ENCODE results near the gene C1QTNF8.

C1QTNF8 gene

GRCh38 chr16:1055557-1055924 lies 40.5 kb downstream of the C1QTNF8 start:
- DNase-seq: no peak

- DNase-seq: no peak
Observed at GRCh38 chr16:1054660-1055556, 41.1 kb downstream of the C1QTNF8 start.

- no peak for DNase-seq
Observed at GRCh38 chr16:1053700-1054368, 42.2 kb downstream of the C1QTNF8 start.

GRCh38 chr16:1053121-1053521 lies 42.9 kb downstream of the C1QTNF8 start:
- DNase-seq: no peak

- no peak for DNase-seq
Observed at GRCh38 chr16:1052721-1053120, 43.3 kb downstream of the C1QTNF8 start.

- DNase-seq: no peak
Observed at GRCh38 chr16:1051446-1051845, 44.6 kb downstream of the C1QTNF8 start.

GRCh38 chr16:1050921-1051320 lies 45.1 kb downstream of the C1QTNF8 start:
- no peak for DNase-seq

- no peak for DNase-seq
Observed at GRCh38 chr16:1050516-1050915, 45.5 kb downstream of the C1QTNF8 start.

GRCh38 chr16:1049976-1050247 lies 46.1 kb downstream of the C1QTNF8 start:
- no peak for DNase-seq

GRCh38 chr16:1049113-1049975 lies 46.7 kb downstream of the C1QTNF8 start:
- no peak for DNase-seq

GRCh38 chr16:1048442-1049112 lies 47.5 kb downstream of the C1QTNF8 start:
- DNase-seq: no peak

- DNase-seq: no peak
Observed at GRCh38 chr16:1047801-1048200, 48.2 kb downstream of the C1QTNF8 start.

- DNase-seq: no peak
Observed at GRCh38 chr16:1047123-1047522, 48.9 kb downstream of the C1QTNF8 start.

- no peak for DNase-seq
Observed at GRCh38 chr16:1045993-1046911, 49.8 kb downstream of the C1QTNF8 start.

GRCh38 chr16:1045310-1045992 lies 50.6 kb downstream of the C1QTNF8 start:
- DNase-seq: no peak

- no peak for DNase-seq
Observed at GRCh38 chr16:1044460-1045309, 51.4 kb downstream of the C1QTNF8 start.

GRCh38 chr16:1043881-1044451 lies 52.1 kb downstream of the C1QTNF8 start:
- no peak for DNase-seq

- DNase-seq: no peak
Observed at GRCh38 chr16:1042866-1043265, 53.2 kb downstream of the C1QTNF8 start.

- DNase-seq: no peak
Observed at GRCh38 chr16:1042049-1042744, 53.8 kb downstream of the C1QTNF8 start.
